Activated CD4-positive, alpha-beta T cell treated with anti-CD3 and anti-CD28 coated beads, Interleukin-2, Interleukin-4, amounts not matched to agents 100 ng/mL and 50 ng/mL, durations not matched to agents 16 hours and 8 hours (primary cell): ENCODE results near the gene PDE5A.
A peak's percentile ranks its signal among the peaks of the same experiment; 100 is the strongest.

Experiments
- DNase-seq: peaks from one replicate; pipeline ENCODE4 v3.0.0-alpha.2; 2020; ENCODE audit warnings: low spot score

PDE5A gene

DNA sequence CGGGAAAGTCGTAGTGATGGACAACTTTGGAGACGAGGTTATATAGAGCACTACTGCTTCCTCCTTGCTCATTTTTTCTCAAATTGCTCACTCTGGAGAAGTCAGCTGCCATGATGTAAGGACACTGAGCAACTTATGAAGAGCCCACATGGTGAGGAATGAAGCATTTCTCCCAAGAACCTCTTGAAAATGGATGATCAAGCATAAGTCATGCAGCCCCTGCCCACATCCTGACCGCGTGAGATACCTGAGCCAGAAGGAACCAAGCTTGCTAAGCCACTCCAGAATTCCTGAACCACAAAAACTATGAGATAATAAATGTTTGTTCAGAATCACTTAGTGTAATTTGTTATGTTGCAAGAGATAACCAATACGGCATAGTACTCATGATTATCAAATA is 42.8 kb downstream of the PDE5A start:
- no peak for DNase-seq

DNA sequence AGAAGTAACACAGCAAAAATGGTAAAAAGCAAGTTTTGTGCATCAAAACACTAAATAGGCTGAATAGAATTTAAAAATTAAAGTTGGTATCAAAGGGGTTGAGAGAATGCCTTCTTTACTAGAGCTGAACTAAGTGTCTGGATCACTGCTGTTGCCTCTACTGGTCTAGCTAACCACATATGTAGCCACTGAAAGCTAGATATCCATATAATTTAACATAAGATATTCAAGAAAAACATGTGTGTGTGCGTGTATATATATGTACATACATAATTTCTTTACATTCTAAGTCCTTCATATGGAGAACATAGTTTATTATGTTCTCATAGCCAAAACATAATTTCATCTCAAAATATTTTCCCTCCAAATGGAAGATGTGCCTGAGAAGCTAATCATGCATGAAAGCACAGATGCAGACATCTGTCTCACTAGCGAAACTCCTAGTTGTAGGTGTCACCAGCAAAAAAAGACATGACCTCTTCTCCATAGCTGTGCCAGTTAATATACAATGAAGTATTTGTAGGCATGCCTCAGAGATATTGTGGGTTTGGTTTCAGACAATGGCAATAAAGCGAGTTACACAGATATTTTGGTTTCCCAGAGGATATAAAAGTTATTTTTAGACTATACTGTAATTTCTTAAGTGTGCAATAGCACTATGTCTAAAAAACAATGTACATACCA is 47.3 kb downstream of the PDE5A start:
- DNase-seq = no peak

DNA sequence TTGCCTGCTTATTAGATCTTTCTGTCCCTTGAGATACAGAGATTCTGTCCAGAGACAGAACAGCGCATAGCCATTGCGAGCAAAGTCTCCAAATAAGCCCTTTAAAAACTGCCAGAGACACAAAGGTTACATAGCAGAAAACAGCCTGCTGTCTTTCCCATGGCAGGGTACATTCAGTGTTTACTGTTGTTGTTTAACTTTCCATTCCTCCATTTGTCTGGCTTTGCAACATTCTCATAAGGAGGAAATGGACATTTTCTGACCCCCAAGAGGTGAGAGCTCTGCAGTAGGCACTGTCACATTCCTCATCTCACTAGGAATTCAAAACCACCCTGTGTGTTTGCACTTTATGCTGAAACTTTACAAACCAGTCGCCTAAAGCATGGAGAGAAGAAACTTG is 48.3 kb downstream of the PDE5A start:
- no peak for DNase-seq

DNA sequence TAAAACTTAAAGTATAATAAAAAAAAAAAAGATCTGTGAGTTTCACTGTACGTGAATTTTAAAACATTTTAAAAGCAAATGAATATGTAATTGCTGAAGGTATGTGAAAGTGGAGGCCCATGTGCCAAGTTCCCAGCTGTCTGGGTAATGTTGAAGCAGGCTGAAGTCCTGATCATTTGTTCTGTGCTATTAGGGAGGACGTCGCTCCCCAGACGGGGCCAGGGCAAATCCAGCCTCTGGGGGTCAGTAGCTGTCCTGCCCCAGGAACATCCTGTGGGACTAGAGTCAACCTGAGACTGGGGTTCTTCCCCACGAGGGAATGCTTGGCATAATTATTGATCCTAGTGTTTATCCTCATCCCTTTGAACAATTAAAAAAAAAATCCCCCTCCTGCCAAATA is 48.8 kb downstream of the PDE5A start:
- no peak for DNase-seq

DNA sequence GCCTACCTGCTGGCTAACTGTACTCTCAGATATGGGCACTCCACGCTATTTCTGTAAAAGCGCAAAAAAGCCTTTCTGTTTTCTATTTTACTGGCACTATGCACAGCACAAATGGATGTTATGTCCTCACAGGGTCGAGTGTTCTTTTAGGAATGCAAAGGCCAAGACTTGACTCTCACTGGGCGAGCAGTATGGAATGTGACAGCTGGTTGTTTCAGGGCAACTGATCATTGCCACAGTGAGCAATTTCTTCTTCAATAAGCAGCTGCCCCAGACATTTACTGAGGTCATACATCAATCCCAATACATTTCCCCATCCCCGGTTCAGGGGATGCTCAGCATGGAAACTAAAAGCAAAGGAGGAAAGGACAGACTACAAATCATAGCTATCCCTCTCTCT is 58.2 kb downstream of the PDE5A start:
- no peak for DNase-seq

DNA sequence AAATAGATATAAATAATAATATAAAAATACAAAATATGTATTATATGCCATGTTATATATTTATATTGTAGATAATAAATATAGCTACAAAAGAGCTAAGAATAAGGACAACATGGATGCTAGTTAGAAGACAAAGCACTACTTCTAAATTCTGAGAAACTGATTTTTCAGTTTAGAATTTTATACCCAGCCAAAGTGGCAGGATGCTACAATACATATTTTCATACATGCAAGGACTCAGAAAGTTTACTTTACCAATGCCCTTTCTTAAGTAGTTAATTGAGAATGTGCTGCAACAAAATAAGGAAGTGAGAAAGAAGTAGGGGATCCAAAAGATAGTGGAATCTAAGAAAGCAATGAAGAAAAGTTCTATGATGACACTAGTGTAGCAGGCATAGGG is 64.5 kb downstream of the PDE5A start:
- DNase-seq = no peak

DNA sequence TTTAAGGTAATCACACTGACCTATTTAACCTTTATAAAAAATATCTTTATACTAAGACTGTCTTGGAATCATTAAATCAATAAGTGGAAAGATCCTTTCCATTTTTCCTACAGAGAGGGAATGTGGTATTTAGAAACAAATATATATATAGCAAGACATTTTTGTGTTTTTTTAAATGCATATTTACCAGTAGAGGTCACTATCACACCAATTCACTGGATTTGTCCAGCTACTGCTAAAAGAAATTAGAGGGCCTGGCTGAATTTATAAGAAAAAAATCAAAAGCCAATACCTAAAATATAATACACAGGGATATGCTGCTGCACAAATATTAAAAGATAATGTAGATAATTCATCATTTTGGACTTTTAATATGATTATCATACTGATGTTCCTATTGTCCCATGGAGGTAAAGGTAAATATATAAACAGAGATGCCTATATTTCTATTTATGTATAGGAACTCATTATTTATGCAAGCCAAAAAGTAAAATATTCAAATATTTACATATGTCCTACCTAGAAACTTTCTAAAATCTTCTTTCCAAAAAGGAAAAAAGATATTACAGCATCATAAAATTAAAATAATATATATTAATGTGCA is 69.5 kb downstream of the PDE5A start:
- DNase-seq = peak; percentile 6

DNA sequence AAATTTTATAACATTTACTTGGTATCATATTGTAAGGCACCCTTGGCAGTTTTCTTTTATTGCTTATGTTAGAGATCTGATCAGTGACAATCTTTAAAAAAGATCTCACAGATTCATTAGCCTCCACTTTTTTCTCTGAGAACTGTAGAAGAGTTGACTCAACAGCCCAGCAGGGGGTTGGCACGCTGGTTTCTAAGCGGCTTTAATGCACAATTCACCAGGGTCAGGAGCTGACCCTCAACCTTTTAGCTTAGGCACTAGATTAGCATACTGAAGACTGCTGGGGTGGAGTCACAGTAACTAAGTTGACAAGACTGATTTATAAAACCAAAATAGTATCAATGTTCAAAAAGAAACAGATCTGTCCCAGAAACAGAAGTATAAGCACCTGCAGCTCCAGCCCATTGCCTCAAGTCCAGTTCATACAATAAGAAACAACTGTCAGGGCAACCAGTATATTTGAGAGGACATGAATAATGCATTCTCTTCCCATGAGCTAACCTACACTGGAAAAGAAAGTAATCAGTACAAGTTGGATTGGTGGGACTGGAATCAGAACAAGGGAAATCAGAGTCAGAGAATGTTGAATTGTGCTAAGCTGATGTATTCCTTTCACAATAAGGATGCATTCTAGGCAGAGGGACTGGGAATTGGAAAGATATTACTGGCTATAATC is 77.6 kb downstream of the PDE5A start:
- no peak for DNase-seq

DNA sequence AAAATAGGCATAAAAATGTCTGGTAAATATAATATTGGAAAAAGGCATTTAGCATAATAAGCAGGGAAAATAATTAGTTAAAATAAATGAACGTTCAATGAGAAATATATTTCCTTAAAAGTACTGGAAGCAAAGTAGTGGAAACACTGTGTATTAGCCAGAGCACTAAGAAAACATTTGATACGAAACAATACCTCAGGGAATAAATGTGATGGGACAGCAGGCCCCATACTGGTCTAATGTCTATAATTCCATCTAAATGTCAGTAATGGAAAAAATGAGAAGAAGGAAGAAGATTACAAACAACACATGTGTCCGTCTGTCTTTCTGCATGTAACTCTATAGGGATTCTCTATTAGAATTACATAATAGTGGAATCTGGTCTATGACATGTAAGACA is 79.0 kb downstream of the PDE5A start:
- no peak for DNase-seq

DNA sequence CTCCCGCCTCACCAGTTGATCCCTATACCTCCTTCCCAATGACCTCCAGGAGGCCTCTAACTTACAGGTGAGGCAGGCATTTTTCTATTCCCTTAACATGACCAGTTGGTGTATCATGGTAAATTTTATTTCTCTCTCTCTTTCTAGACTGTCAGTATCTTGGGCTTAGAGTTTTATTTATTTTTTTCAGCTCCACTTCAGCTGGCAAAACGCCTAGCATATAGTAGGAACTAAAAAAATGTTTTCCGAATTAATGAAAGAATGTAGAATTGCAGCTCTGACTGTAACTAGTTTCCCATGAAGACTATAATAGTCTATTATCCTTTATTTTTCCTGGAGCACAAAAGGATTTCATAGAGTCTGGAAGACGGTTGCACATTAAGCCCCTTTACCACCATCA is 84.8 kb downstream of the PDE5A start:
- DNase-seq = no peak

DNA sequence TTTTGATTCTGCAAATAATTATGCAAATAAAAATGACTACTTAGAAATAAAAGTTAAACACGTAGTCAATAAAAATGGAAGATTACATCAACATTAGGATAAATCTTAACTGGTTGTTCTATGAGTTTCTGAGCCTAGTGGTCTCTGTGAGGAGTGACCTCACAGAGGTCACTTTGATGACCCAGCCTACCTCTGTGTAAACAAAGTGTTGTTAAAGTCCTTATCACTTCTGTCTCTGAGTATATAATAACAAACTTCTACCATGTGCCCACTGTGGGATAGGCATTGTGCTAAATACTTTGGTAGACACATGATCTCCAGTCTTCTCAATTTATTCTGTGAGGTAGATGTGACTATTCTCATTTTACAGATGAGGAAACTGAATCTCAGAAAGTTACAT is 85.4 kb downstream of the PDE5A start:
- no peak for DNase-seq

DNA sequence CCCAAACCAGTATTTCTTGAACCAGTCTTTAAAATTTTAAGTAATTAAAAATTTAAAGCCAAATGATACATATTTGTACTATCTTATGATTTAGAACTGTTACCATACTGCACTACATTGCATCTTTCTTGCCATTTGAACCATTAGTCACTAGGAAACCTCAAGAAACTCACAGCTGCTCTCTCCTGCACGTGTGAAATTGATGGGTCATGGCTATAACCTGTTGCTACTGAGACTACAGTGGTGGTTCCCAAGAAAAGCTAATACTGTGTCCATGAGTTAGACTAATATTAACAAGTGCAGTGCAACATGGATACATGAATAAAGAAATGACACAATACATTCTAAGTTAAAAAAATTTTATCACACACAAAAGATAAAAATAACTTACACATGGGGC is 88.4 kb downstream of the PDE5A start:
- no peak for DNase-seq

DNA sequence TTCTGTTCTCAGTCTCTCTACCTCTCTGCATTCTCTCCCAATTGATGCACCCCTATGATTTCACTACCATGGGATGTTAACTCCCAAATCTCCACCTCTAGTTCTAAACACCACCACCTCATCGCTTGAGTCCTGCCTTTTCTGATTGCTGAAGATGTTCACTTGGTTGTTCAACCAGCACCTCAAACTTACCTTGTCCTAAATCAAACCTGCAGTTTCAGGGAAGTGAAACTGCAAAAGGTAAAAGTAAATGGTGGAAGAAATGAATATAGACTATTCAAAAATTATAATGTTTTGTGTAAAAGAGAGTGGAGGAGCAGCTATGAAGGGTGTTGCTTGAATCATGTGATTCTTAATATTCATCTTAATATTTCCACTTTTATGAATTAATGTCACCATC is 91.0 kb downstream of the PDE5A start:
- DNase-seq = no peak

DNA sequence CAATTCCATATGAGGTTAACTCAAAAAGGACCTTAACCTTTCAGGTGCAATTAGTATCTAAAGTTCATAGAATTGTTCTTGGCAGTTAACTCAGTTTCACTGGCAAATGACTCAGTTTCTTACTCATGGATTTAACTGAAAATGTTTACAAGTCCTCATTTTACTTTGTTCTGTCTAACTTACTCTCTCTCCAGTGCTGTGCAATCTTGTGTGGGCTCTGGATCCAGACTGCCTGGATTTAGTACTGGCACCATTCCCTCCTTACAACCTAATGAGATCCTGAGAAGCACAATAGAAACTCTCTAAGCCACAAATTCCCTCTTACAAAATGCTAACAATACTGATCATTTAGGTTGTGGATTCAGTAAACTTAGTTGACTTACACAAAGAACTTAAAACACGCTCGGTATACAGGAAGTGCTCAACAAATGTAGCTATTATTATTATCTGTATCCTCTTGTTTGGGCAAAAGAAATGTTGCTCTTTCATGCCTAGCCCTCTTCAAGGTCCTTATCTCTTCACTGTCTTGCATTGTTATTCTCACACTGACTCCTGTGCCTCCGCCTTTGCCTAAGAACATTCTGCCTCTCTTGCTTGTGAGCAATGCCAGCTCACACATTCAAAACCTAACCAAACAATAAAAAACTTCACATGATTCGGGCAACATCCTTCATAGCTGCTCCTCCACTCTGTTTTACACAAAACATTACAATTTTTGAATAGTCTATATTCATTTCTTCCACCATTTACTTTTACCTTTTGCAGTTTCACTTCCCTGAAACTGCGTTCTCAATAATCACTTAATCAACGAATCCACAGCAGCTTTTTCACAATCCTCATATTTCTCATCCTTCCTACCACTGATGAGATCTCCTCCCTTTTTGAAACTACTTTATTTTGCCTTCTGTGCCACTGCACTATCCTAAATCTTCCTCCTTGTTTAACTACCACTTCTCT is 91.8 kb downstream of the PDE5A start:
- no peak for DNase-seq

DNA sequence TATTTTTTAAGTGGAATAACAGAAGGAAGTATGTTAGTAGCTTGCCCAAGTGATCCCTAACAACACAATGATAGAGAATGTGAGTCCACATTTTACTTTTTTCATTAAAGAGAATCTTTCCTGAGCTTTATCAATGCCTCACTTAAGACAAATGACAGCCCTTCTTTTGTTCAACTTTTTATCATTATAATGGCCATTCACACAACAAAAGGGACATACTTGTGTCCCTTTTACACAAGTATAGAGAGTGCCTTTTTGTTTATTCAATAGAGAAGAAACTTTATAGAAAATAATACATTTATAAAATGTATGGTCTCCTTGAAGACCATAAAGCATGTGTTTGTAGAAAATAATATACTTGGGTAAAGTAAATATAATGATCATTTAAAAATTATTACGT is 96.3 kb downstream of the PDE5A start:
- no peak for DNase-seq

DNA sequence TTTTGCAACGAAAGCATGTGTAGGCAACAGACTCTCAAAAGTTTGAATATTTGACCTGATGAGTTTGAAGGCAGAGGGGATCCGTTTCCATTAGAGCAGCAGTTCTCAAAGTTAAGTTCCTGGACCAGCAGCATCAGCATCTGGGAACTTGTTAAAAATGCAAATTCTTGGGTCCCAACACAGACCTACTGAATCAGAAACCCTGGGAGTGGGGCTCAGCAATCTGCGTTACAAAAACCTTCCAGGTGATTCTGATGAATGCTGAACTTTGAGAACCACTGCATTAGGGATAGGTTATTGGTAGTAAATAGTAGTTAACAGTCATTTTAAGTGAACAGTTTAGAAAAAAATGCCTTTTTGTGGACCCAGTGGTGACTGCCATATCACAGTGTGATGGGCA is 98.8 kb downstream of the PDE5A start:
- DNase-seq = no peak

DNA sequence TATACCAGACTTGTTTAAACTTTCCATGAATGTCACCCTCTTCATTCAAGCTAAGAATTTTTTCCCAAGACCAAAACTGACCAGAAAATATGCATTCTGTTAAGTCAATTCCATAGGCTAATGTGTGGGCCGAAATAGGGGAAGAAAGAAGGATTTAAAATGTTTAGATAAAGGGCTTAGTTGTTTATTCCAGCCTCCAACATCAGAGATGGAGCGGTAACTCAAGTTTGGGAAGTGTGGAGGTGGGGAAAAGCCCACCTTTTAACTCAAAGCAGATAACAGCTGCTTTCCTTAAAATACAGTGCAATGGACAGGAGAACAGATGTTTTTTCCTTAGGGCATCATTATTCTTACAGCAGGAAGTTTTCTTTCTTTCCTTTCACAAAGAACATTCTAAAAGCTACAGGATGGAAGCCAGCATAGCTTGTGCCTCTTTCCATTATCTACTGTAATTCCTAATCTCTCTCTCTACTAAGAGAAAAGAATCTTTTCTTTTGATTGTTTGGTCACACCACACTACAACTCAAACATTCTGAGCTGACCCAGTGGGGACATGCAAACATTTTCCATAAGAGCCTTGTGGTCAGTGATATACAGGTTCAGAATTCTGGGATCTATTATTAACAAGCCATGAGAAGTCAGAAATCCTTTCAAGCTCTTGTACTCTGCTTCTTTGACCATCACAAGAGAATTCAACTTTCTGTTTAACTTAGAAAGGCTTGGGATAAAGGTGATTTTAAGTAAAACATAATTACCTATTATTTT is 101.6 kb downstream of the PDE5A start:
- DNase-seq = no peak

DNA sequence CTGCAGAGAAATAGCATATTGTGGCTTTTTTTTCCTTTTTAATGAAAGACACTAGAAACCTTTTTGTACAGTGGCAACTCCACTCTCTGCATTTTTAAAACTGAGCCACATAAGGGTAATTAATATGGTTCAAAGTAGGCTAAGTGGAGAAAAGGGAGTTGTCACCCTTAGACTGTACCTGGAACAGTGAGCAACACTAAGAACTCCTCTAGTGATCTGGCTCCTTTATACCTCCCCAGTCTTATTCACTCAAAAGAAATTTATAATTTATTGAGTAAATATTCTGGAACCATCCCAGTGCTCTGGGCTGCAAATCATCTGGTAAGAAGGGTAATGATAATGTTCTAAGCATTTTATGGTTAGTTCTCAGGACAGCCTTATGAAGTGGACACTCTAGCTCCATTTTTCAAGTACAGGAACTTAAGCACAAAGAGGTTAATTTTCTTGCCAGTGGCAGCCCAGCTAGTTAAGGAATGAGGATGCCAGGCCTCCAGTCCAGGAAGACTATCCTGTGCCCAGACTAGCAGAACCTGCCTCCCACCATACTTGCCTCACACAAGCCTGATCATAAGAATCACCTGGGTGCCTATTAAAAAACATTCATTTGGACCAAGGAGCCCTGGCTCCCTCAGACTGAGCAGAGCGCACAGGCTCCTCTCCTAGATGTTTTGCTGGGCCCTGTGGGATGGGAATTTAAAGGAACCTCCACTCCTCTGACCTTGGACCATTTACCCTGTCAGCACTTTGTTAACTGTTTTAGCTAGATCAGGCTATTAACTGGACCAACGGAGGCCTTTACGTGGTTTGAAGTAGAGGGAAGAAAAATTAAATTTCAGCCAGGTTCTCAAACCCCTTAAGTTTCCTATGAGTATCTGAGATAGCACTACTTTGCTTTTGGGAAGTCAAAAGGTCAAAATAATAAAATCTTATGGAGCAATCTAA is 102.6 kb downstream of the PDE5A start:
- DNase-seq = no peak

DNA sequence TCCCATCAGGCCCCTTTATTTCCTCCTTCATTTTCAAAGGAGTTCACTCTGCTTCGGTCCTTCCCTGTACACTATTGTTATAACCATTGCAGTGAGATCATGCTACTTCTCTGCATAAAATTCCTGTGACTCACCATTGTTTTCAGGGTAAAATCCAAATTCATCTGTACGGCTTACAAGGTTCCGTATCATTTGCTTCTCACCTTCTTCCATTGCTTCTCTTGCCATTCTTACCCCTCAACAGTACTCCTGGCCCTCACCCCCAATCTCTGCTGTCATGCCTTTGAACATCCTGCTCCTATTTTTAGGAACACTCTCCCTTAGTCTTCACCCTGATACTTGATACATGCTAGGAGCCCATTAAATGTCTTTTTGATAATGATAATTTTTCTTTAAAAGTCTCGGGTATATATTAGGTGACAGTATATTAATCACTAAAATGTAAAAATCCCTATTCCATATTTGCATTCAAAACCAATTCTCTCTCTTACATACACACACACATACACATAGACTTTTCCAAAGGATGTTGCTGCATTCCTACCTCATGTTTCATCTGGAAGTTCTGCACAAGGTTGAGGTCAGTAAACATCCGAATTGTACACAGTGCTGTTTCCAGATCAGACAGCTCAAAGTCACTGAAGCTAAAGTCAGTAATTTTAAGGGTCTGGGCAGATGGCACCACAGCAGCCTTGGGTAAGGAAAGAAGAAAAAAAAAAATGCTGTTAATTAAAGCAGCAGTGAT is 103.4 kb downstream of the PDE5A start:
- DNase-seq = no peak

DNA sequence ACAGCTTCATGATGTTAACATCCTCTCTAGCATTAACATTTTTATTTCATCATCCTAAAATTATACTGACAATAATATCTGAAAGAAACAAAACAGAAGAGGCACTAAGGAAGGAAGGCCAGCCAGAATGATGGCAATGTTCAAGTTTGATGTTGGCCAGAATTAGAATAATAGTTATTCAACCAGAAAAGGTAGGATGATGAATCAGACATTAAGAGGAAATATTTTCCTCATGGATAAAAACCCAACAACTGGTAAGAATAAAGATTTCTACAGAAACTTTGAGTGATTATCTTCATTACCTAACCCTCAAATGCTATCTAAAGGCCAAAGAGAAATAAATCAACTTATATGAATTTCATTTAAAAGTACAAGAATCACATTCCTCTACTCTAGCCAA is 105.2 kb downstream of the PDE5A start:
- DNase-seq = no peak
